HepG2 (cell line): ENCODE results near the gene CRLF2. TPM values are rescaled to one million over a fixed set of nuclear protein-coding genes. Genes with fewer than 3 reads are reported as not detected.

Source experiments
- ELF3 ChIP-seq: IDR thresholded peaks from 2 replicates; pipeline ENCODE4 v1.6.1; 2016; ENCODE audit warnings: missing genetic modification reagents, missing compliant biosample characterization
- GABPA ChIP-seq, 2 experiments: IDR thresholded peaks; 2 replicates each; pipeline ENCODE4 v1.6.1; 2011 to 2016; ENCODE audit warnings: low read depth in 2 of 2, low read length in 1 of 2, missing biosample characterization in 1 of 2, missing genetic modification characterization in 1 of 2
- GZF1 ChIP-seq: sonication (generic); formaldehyde crosslinking; IDR thresholded peaks from 2 replicates; pipeline ENCODE4 v1.5.1; 2020; ENCODE audit warnings: mild to moderate bottlenecking, missing genetic modification reagents
- MYC ChIP-seq: sonication (generic); formaldehyde crosslinking; IDR thresholded peaks from 2 replicates; pipeline ENCODE4 v1.9.0; 2021; ENCODE audit warnings: missing genetic modification reagents, borderline replicate concordance
- REST ChIP-seq, 2 experiments: IDR thresholded peaks; 2 replicates each; pipeline ENCODE4 v1.6.1; 2011 to 2012; ENCODE audit warnings: low read length in 2 of 2, borderline replicate concordance in 1 of 2, low read depth in 1 of 2, mild to moderate bottlenecking in 1 of 2, moderate library complexity in 1 of 2
- SAP130 ChIP-seq: IDR thresholded peaks from 2 replicates; pipeline ENCODE4 v1.6.1; 2016; ENCODE audit warnings: low read depth
- TFDP1 ChIP-seq: IDR thresholded peaks from 2 replicates; pipeline ENCODE4 v1.6.1; 2016; ENCODE audit warnings: missing compliant biosample characterization, missing genetic modification reagents, borderline replicate concordance
- ZIK1 ChIP-seq: sonication (generic); formaldehyde crosslinking; IDR thresholded peaks from 2 replicates; pipeline ENCODE4 v1.5.0; 2020; ENCODE audit warnings: mild to moderate bottlenecking, low read depth, missing genetic modification reagents, borderline replicate concordance
- polyA plus RNA-seq, 8 experiments: library from polyadenylated mRNA; depleted of rRNA in 3 of 8; stranded (reverse) in 7 of 8; unstranded in 1 of 8; fragments of >200 nt; fragmentation: Illumina TruSeq in 4 of 8; extraction: Trizol in 4 of 8; gene quantifications; 2 replicates each; pipeline versions ENCODE4 v1.2.1 to v1.2.3, GENCODE V29; 2011 to 2016; ENCODE audit warnings: low read depth in 4 of 8, missing spikeins in 1 of 8, mixed read lengths in 1 of 8; ENCODE audit not compliant: insufficient read depth in 1 of 8
- total RNA-seq, 5 experiments: library from RNA; depleted of rRNA; stranded (reverse); fragments of >200 nt; fragmentation: Illumina TruSeq; extraction: Trizol; gene quantifications; 2 replicates each; pipeline ENCODE4 v1.2.3, GENCODE V29; 2016; ENCODE audit warnings: low read depth in 1 of 5

The CRLF2 gene
- total and polyA plus RNA-seq, 2 of the 13 experiments (the other 11 are each of a cell fraction or from before 2014, with no cell fraction given), result not detected

GRCh38 chrX:1249101-1249887 is 36.8 kb upstream of the CRLF2 start (continued):
- TF ChIP-seq GABPA (IDR thresholded peaks at IDR 0.05; ENCODE audit: low read depth, low read length) (0 out of 2 replicates have a peak, but pooled peaks have one; percentile 29), GABPA (CRISPR knock-in tag; IDR thresholded peaks at IDR 0.05; ENCODE audit: low read depth) (peak; percentile 39; the same call in 1 of the 2 replicates), ELF3 (CRISPR knock-in tag) (0 out of 2 replicates have a peak, but pooled peaks have one; percentile 14), REST (IDR thresholded peaks at IDR 0.05; ENCODE audit: borderline replicate concordance in 1 of 2, low read depth in 1 of 2, low read length in 2 of 2) (peak in 1 of 2 experiments; percentile 54; a peak in 2 of 4 replicates), SAP130 (CRISPR knock-in tag) (0 out of 2 replicates have a peak, but pooled peaks have one; percentile 13), TFDP1 (peak; percentile 18; the same call in 1 of the 2 replicates), MYC (CRISPR knock-in tag) (peak; percentile 49; the same call in 1 of the 2 replicates), ZIK1 (CRISPR knock-in tag) (no peak), GZF1 (peak; percentile 63; the same call in 1 of the 2 replicates)
